OCI-LY1 (cell line): ENCODE data around the gene MET.

ENCODE experiments used
- EZH2 ChIP-seq: fragments of 200-600 bp; sonication (generic), shearing (Covaris generic); IDR thresholded peaks from 2 replicates; pipeline ENCODE4 v1.8.0; 2017; ENCODE audit warnings: borderline replicate concordance, mixed run types, mild to moderate bottlenecking, antibody characterized with exemption, low read length, moderate library complexity, mixed read lengths
- TF ChIP-seq, protein P1 (sequence below): fragments of 200-600 bp; sonication (generic), shearing (Covaris generic); IDR thresholded peaks from 2 replicates; pipeline ENCODE4 v1.5.1; 2017; ENCODE audit warnings: mild to moderate bottlenecking, antibody characterized with exemption, low read length, moderate library complexity, mixed read lengths

DNA sequence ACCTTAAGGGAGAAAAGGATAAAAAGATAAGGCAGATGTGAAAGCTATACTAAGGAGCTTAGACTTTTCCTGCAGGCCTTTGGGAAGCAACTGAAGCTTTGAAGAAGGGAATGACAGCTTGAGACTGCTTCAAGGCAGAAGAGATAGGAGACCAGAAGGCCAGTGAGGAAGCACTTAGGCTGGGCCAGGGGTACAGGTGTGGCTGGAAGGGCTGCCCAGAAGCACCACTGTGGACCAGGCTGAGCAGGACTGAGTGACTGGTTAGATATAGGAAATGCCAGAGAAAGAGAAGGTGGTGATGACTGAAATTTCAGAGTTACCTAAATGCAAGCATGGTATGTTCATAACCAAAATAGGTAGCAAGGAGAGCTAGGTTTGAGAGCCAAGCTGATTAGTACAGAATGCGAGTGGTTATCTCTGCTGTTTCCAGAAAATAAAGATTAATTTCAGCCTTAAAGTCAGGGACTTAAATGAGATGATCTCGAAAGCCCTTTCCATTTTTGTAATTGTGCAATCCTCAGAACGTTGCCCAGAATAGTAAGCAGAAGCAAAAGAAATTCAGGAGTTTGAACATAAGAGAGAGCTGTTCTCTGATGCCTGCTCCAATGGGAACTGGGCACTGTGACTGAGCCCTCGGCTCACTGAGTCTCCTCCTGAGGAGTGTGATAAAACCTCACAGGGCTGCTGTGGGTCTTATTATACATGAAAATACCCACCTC is 54.9 kb downstream of the MET start:
- TF ChIP-seq, protein P1, sequence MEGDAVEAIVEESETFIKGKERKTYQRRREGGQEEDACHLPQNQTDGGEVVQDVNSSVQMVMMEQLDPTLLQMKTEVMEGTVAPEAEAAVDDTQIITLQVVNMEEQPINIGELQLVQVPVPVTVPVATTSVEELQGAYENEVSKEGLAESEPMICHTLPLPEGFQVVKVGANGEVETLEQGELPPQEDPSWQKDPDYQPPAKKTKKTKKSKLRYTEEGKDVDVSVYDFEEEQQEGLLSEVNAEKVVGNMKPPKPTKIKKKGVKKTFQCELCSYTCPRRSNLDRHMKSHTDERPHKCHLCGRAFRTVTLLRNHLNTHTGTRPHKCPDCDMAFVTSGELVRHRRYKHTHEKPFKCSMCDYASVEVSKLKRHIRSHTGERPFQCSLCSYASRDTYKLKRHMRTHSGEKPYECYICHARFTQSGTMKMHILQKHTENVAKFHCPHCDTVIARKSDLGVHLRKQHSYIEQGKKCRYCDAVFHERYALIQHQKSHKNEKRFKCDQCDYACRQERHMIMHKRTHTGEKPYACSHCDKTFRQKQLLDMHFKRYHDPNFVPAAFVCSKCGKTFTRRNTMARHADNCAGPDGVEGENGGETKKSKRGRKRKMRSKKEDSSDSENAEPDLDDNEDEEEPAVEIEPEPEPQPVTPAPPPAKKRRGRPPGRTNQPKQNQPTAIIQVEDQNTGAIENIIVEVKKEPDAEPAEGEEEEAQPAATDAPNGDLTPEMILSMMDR = no peak
- TF ChIP-seq EZH2 = no peak
